WTC11 (cell line): Measurements from ENCODE around the gene CDIPT. TPM values are rescaled to one million over a fixed set of nuclear protein-coding genes. Genes with fewer than 3 reads are reported as not detected.

Experiments used
- ATAC-seq: fragments of 200-7000 bp; cut with Tn5 transposase; 2 replicates; pipeline ENCODE4 v1.10.0; 2021; ENCODE audit warnings: mild to moderate bottlenecking, moderate library complexity
- CTCF ChIA-PET: fragments of 300-600 bp; sonication (Branson Sonifier 250); formaldehyde crosslinking; loops from one replicate; lab custom pipeline; 2021; ENCODE audit warnings: antibody characterized with exemption; lab: Charles Lee
- POLR2A ChIA-PET: fragments of 350-600 bp; sonication (Branson Sonifier 250); formaldehyde crosslinking; loops from one replicate; lab custom pipeline; 2021; ENCODE audit warnings: antibody characterized with exemption; lab: Charles Lee
- DNase-seq: peaks from one replicate; pipeline ENCODE4 v3.0.0; 2021; ENCODE audit warnings: low spot score
- H3K27ac Mint-ChIP-seq: 2 replicates; pipeline ENCODE4 v1.8.0; 2021; ENCODE audit warnings: mixed read lengths
- H3K27me3 Mint-ChIP-seq: 2 replicates; pipeline ENCODE4 v1.8.0; 2021; ENCODE audit warnings: low read depth, mild to moderate bottlenecking, moderate library complexity, mixed read lengths
- H3K36me3 Mint-ChIP-seq: 2 replicates; pipeline ENCODE4 v1.8.0; 2021; ENCODE audit warnings: mixed read lengths
- H3K4me1 Mint-ChIP-seq: 2 replicates; pipeline ENCODE4 v1.8.0; 2022; ENCODE audit warnings: mixed read lengths
- H3K4me3 Mint-ChIP-seq: 2 replicates; pipeline ENCODE4 v1.8.0; 2021; ENCODE audit warnings: mild to moderate bottlenecking, moderate library complexity, mixed read lengths
- H3K9me3 Mint-ChIP-seq: 2 replicates; pipeline ENCODE4 v1.8.0; 2021; ENCODE audit warnings: mixed read lengths
- ATF2 ChIP-seq: sonication (generic); formaldehyde crosslinking; IDR thresholded peaks from 2 replicates; pipeline ENCODE4 v1.8.1; 2022; ENCODE audit warnings: low read depth, missing genetic modification reagents, borderline replicate concordance
- ATF6 ChIP-seq: sonication (generic); formaldehyde crosslinking; IDR thresholded peaks from 2 replicates; pipeline ENCODE4 v1.8.1; 2023; ENCODE audit warnings: mild to moderate bottlenecking, missing genetic modification reagents
- CDX4 ChIP-seq: fragments of 250-450 bp; sonication (Bioruptor Pico); IDR thresholded peaks from 2 replicates; pipeline ENCODE4 v1.9.0; 2021; ENCODE audit warnings: moderate library complexity, mild to moderate bottlenecking, inconsistent platforms, borderline replicate concordance
- CREB1 ChIP-seq: sonication (generic); formaldehyde crosslinking; IDR thresholded peaks from 2 replicates; pipeline ENCODE4 v1.8.0; 2023; ENCODE audit warnings: mild to moderate bottlenecking, missing genetic modification reagents
- E2F1 ChIP-seq: sonication (generic); formaldehyde crosslinking; IDR thresholded peaks from 2 replicates; pipeline ENCODE4 v1.8.0; 2022; ENCODE audit warnings: mild to moderate bottlenecking, missing genetic modification reagents
- GABPB1 ChIP-seq: sonication (generic); formaldehyde crosslinking; IDR thresholded peaks from 2 replicates; pipeline ENCODE4 v1.8.1; 2023; ENCODE audit warnings: mild to moderate bottlenecking, missing genetic modification reagents
- GRHL2 ChIP-seq: fragments of 250-450 bp; sonication (Bioruptor Pico); IDR thresholded peaks from 2 replicates; pipeline ENCODE4 v1.8.0; 2022; ENCODE audit warnings: mild to moderate bottlenecking, moderate library complexity; ENCODE audit not compliant: insufficient replicate concordance, severe bottlenecking
- HMGXB4 ChIP-seq: sonication (generic); formaldehyde crosslinking; IDR thresholded peaks from 2 replicates; pipeline ENCODE4 v1.8.1; 2023; ENCODE audit warnings: mild to moderate bottlenecking, moderate library complexity, missing genetic modification reagents
- SMAD4 ChIP-seq: sonication (generic); formaldehyde crosslinking; IDR thresholded peaks from 2 replicates; pipeline ENCODE4 v1.8.0; 2022; ENCODE audit warnings: mild to moderate bottlenecking, missing genetic modification reagents
- SP1 ChIP-seq: sonication (generic); formaldehyde crosslinking; conservative IDR thresholded peaks from 2 replicates; pipeline ENCODE4 v1.8.1; 2022; ENCODE audit warnings: missing genetic modification reagents
- STAT6 ChIP-seq: sonication (generic); formaldehyde crosslinking; conservative IDR thresholded peaks from 2 replicates; pipeline ENCODE4 v1.8.1; 2023; ENCODE audit warnings: mild to moderate bottlenecking, low read depth, missing genetic modification reagents, moderate library complexity
- ZBTB21 ChIP-seq: sonication (generic); formaldehyde crosslinking; IDR thresholded peaks from 2 replicates; pipeline ENCODE4 v1.8.1; 2023; ENCODE audit warnings: mild to moderate bottlenecking, missing genetic modification reagents, borderline replicate concordance
- ZBTB43 ChIP-seq: sonication (generic); formaldehyde crosslinking; IDR thresholded peaks from 2 replicates; pipeline ENCODE4 v1.8.1; 2023; ENCODE audit warnings: mild to moderate bottlenecking, missing genetic modification reagents
- ZMAT4 ChIP-seq: fragments of 250-450 bp; sonication (Bioruptor Pico); IDR thresholded peaks from 2 replicates; pipeline ENCODE4 v1.9.0; 2021; ENCODE audit warnings: mild to moderate bottlenecking
- ZNF317 ChIP-seq: sonication (generic); formaldehyde crosslinking; IDR thresholded peaks from 2 replicates; pipeline ENCODE4 v1.8.1; 2023; ENCODE audit warnings: low read depth, mild to moderate bottlenecking, moderate library complexity, missing genetic modification reagents, borderline replicate concordance
- ZNF532 ChIP-seq: fragments of 250-450 bp; sonication (Bioruptor Pico); IDR thresholded peaks from 2 replicates; pipeline ENCODE4 v1.9.0; 2021; ENCODE audit warnings: mild to moderate bottlenecking, borderline replicate concordance
- total RNA-seq: library from RNA; stranded (reverse); gene quantifications from 3 replicates; pipeline ENCODE4 v1.2.3, GENCODE V29; 2021

CDIPT gene
- total RNA-seq, 1 experiment from 2014 or later: 71.7 TPM

- no peak for TF ChIP-seq ZNF532 (CRISPR knock-in tag)
- TF ChIP-seq GABPB1 (CRISPR knock-in tag): peak; percentile 65; the same call in 1 of the 2 replicates
- peak; percentile 71; the same call in 1 of the 2 replicates for TF ChIP-seq SP1 (CRISPR knock-in tag)
- no peak for TF ChIP-seq GRHL2
- no peak for TF ChIP-seq ATF6 (CRISPR knock-in tag)
- TF ChIP-seq ZBTB43 (CRISPR knock-in tag): no peak
- no peak for TF ChIP-seq ZNF317 (CRISPR knock-in tag)
- TF ChIP-seq ZMAT4: no peak
- TF ChIP-seq STAT6 (CRISPR knock-in tag): no peak
- TF ChIP-seq CREB1: no peak; the same call in 1 of the 2 replicates
- TF ChIP-seq SMAD4 (CRISPR knock-in tag): no peak
- TF ChIP-seq, all 79 proteins: peak for 17
Measured at GRCh38 chr16:29862884-29863668, at the start of gene CDIPT (continued).

- H3K27me3 Mint-ChIP-seq: no peaks in the 10 kb centered on the region
- H3K9me3 Mint-ChIP-seq: no peaks in the 10 kb centered on the region
- peaks cover 8% of the 10 kb centered on the region for H3K4me1 Mint-ChIP-seq
- DNase-seq (no peak), ATAC-seq (peak; percentile 16)
- peak overlapping the region; percentile 97 for H3K27ac Mint-ChIP-seq
- ChIA-PET CTCF (interaction anchor here (0.8 to 1.7 kb wide), 10 partner anchors 11 to 116 kb away, joined by 3 to 11 read pairs (median 5); partner anchors contain the start of genes ASPHD1, KCTD13, SEZ6L2 and TMEM219), POLR2A (interaction anchor here (0.5 to 1.3 kb wide), 2 partner anchors 15 to 217 kb away, joined by 4 to 5 read pairs; no protein-coding TSS in a partner anchor)
- peaks cover 3% of the 10 kb centered on the region; the same call in 1 of the 2 replicates for H3K36me3 Mint-ChIP-seq
- no peak overlapping the region for H3K4me3 Mint-ChIP-seq
- no peak for TF ChIP-seq HMGXB4 (CRISPR knock-in tag)
- no peak for TF ChIP-seq ZBTB21 (CRISPR knock-in tag)
- TF ChIP-seq E2F1 (CRISPR knock-in tag): no peak
- TF ChIP-seq CDX4 (CRISPR knock-in tag): no peak
- TF ChIP-seq ATF2 (CRISPR knock-in tag): no peak
Measured at GRCh38 chr16:29912087-29912486, 49.1 kb upstream of the CDIPT start.
